ENCODE measurements around the gene GPC6.

GPC6 gene

DNA sequence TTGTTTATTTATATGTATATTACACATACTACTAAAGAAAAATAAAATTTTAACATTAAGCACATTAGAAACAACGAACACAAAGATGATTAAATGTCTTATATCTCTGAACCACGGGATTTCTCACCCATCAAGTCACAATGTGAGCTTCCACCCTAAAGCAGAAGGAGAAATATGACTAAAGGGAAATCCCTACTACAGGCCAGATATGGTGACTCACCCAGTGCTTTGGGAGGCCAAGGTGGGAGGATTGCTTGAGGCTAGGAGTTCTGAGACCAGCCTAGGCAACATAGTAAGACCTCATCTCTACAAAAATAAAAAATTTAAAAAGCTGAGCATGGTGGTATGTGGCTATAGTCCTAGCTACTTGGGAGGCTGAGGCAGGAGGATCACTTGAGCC, 1228.3 kb downstream of the GPC6 start:
- TF ChIP-seq CTCF (IDR thresholded peaks at IDR 0.05; ENCODE audit: low read depth, low read length) = no peak
- in situ Hi-C loops (cut with HindIII; ENCODE audit: low sequenced_read_pairs) = no loop called here
- no peak overlapping the region for H3K4me3 ChIP-seq (ENCODE audit: low read depth, low read length)
- DNase-seq (ENCODE audit: low read depth, low spot score) = no peak

DNA sequence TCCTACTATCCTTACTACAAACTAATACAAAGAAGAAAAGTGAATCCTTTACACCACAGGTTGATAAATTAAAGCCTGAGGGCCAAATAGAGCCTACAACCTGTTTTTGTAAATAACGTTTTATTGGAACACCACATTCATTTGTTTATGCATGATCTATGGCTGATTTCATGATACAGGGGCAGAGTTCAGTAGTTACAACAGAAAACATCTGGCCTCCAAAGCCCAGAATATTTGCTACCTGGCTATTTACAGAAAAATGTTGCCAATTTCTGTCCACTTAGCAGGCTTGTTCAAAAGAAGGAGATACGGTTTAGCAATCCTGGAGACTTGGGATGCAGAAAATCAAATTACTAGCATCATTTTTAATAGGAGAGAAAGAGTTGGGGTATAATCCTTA, 1228.8 kb downstream of the GPC6 start:
- in situ Hi-C loops (cut with HindIII; ENCODE audit: low sequenced_read_pairs) = no loop called here
- no peak for TF ChIP-seq CTCF (IDR thresholded peaks at IDR 0.05; ENCODE audit: low read depth, low read length)
- no peak for DNase-seq (ENCODE audit: low read depth, low spot score)
- H3K4me3 ChIP-seq (ENCODE audit: low read depth, low read length) = no peak overlapping the region
